Esophagus (tissue), 2 donors: Measurements from ENCODE around the gene UNCX. TPM values are rescaled to one million over a fixed set of nuclear protein-coding genes. Genes with fewer than 3 reads are reported as not detected.

Source experiments
- H3K27ac ChIP-seq, 2 donors: one replicate each; pipeline ENCODE4 v1.5.1; 2013; ENCODE audit warnings: low read depth in 2 of 2, mild to moderate bottlenecking in 2 of 2, inconsistent platforms in 1 of 2, low read length in 1 of 2, moderate library complexity in 1 of 2
- H3K27me3 ChIP-seq, 2 donors: one replicate each; pipeline ENCODE4 v1.6.1; 2013; ENCODE audit warnings: low read length in 2 of 2, control low read depth in 1 of 2, mild to moderate bottlenecking in 1 of 2; ENCODE audit not compliant: insufficient read depth in 2 of 2, control insufficient read depth in 1 of 2
- H3K36me3 ChIP-seq, 2 donors: one replicate each; pipeline ENCODE4 v1.6.1; 2013; ENCODE audit warnings: low read length in 1 of 2; ENCODE audit not compliant: control insufficient read depth in 2 of 2, insufficient read depth in 2 of 2
- H3K4me1 ChIP-seq, 2 donors: one replicate each; pipeline ENCODE4 v1.6.1; 2013; ENCODE audit warnings: low read length in 1 of 2; ENCODE audit not compliant: control insufficient read depth in 2 of 2, insufficient read depth in 2 of 2
- H3K4me3 ChIP-seq, 2 donors: one replicate each; pipeline ENCODE4 v1.5.1; 2013; ENCODE audit warnings: low read length in 2 of 2, mild to moderate bottlenecking in 2 of 2, low read depth in 1 of 2, moderate library complexity in 1 of 2
- H3K9me3 ChIP-seq, 2 donors: one replicate each; pipeline ENCODE4 v1.6.1; 2013; ENCODE audit warnings: mild to moderate bottlenecking in 2 of 2, low read depth in 1 of 2, low read length in 1 of 2, moderate library complexity in 1 of 2; ENCODE audit not compliant: control insufficient read depth in 2 of 2, insufficient read depth in 1 of 2
- WGBS, 2 donors: extraction: QIAGEN DNeasy Blood & Tissue Kit; methylation state at CpG; one replicate each; pipeline ENCODE4 v1.1.7; 2013; 5-methylcytosine and 5-hydroxymethylcytosine counted together
- polyA plus RNA-seq, 2 donors: library from polyadenylated mRNA; stranded (reverse); fragments of 200-250 nt; gene quantifications; one replicate each; pipeline ENCODE4 v1.2.3, GENCODE V29; 2013
- donor health status: healthy with polysubstance abuse.
- donor health status: Bipolar disorder and iron deficiency.

UNCX gene
- polyA plus RNA-seq, 2 donors, result not detected

DNA sequence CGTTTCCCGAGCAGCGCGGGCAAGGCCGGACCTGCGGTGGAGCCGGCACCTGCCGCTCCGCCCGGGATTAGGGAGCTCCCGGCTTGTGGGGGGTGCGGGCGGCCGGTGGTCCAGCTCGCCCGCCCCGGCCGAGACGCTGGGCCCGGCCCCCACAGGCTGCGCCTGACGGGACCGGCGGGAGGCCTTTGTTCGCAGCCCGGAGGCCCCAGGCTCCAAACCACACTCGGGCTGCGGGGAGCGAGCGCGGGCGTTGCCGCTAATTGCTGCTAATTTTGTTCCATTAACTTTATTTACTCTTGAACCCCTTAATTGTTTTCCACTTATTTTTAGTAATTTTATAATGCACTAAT lies 9.6 kb downstream of the UNCX start:
- Histone ChIP-seq H3K9me3 (peaks cover 0 to 2% of the 10 kb centered on the region in 2 donors), H3K4me3 (no peak overlapping the region), H3K4me1 (peaks cover 0 to 3% of the 10 kb centered on the region in 2 donors), H3K27ac (no peak overlapping the region), H3K36me3 (no peaks in the 10 kb centered on the region), H3K27me3 (peaks cover 20 to 83% of the 10 kb centered on the region in 2 donors)
- WGBS, 2 donors, result 7 to 9% methylated on average over 33 of the region's 33 CpGs

DNA sequence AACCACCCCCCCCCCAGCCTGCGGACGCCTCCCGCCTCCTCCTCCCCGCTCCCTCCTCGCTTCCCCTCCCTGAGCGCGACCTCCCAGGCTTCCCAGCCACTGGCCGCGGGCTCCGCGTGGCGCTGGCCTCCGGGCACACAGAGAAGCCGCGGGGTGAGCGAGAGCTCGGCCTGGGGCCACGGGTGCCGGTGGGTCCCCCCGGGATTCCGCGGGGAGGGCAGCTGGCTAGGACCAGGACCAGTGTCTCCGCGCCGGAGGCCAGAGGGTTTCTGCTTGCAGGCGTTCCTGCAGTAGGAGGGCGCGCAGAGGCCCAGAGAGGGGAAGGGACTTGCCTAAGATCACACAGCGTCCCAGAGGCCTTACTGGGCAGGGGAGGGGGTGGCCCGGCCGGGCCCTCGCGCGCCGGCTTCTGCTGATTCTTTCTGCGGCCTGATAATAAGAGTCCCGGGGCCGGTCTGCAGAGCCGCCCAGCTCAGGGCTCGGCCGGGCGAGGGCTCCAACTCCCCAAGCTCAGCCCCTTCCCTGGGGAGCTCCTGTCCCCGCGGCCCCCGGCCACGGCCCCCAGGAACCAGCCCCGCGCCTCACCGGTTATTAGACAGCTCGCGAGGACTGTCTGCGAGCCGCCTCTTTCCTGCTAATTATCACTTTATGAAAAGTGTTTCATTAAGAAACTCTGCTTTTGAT lies 10.1 kb downstream of the UNCX start:
- peaks cover 0 to 2% of the 10 kb centered on the region in 2 donors for H3K9me3 ChIP-seq
- H3K36me3 ChIP-seq, result no peaks in the 10 kb centered on the region
- H3K4me3 ChIP-seq, result no peak overlapping the region
- peaks cover 17 to 83% of the 10 kb centered on the region in 2 donors for H3K27me3 ChIP-seq
- WGBS, 2 donors, result 9% methylated on average over 49 to 53 of the region's 53 CpGs
- no peak overlapping the region for H3K27ac ChIP-seq
- H3K4me1 ChIP-seq, result peaks cover 0 to 3% of the 10 kb centered on the region in 2 donors

DNA sequence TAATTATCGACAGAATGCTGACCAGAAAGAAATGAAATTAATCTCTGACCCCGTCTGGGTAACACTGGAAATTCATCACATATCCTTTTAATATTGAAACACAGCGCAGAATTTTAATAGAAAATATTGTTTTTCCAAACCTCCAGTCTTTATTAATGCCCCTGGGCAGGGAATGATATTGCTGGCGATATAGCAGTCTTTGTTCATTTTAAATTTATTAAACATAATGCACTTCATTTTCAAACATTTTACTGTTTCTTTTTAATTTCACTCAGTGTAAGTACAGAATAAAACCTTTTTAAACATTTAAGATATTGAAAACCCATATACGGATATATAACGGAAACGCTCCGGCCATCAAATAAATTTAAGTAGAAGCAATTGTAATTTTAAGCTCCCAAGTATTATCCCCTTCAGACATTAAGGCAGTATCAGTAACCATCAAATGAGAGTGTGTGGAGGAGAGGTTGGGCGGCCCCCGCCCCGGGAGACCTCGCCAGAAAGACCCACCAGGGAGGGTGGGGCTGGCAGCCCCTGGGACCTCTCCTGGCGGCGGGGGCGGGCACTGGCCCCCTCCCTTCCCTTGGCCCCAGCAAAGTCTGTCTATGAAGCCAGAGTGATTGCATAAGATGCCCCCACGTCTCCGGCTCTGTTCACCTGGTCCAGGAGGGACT lies 10.8 kb downstream of the UNCX start:
- Histone ChIP-seq H3K4me1 (peaks cover 0 to 3% of the 10 kb centered on the region in 2 donors), H3K36me3 (no peaks in the 10 kb centered on the region), H3K9me3 (peaks cover 0 to 2% of the 10 kb centered on the region in 2 donors), H3K27me3 (peaks cover 12 to 83% of the 10 kb centered on the region in 2 donors), H3K4me3 (no peak overlapping the region), H3K27ac (no peak overlapping the region)
- whole genome bisulfite sequencing, 2 donors, result 11 to 14% methylated on average over 17 of the region's 17 CpGs

DNA sequence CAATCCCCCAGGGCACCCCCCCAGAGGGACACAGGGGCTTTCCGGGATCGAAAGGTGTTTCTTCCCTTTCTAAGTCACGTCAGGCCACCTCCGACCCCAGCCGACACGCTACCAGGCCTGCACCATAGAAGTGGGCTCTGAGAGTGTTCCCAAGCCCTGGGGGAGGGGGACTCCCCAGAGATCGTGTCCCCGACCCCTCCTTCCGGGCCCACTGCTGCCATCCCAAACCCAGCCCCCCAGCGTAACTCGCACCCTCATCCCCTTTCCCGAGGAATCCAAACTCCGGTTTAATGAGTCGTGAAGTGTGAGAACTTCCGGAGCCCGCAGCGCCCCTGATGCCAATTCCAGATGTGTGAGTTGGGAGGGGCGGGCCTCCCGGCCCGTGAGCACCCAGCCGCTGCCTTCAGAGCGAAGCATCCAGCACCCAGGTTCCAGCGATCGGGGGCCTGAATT lies 11.3 kb downstream of the UNCX start:
- WGBS, 2 donors, result 6 to 10% methylated on average over 24 of the region's 24 CpGs
- Histone ChIP-seq H3K4me3 (no peak overlapping the region), H3K27me3 (peaks cover 7 to 83% of the 10 kb centered on the region in 2 donors), H3K9me3 (peaks cover 0 to 2% of the 10 kb centered on the region in 2 donors), H3K36me3 (no peaks in the 10 kb centered on the region), H3K4me1 (peaks cover 0 to 7% of the 10 kb centered on the region in 2 donors), H3K27ac (no peak overlapping the region)

DNA sequence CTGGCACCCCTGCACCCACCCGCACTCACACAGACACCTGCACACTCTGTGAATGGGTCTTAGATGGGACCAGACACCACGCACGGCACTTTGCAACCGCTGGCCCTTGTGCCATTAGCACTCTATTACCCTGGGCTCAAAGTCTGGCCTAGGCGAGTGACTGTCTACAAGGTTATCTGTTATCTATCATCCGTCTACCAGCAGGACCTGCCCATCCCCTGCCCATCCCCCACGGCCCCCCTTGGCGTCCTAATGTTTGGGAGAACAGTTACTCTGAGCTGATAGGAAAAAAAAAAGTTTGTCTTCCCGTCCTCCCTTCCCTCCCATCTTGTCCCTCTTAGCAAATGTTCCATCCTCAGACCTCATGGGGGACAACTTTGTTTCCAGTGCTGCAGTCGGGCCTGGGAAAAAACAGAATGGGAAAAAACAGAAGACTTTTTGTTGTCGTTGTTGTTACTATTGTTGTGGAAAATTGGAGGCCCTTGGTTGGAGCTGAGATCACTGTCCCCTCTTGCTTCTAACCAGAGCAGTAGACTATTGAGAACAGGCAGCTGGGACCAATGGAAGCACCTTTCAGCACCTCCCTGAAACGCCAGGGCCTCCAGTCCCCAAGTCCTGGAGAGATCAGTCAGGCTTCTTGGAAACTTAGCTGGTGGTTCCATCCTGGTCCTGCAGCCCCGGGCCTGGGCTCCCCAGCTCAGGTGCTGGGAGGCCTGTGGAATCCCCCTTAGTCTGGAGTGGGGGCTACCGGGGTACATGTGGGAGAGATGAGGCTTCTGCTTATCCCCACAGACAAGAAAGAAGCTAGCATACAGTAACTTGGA lies 12.2 kb downstream of the UNCX start:
- Histone ChIP-seq H3K9me3 (peaks cover 0 to 2% of the 10 kb centered on the region in 2 donors), H3K36me3 (no peaks in the 10 kb centered on the region), H3K27me3 (peaks cover 4 to 83% of the 10 kb centered on the region in 2 donors), H3K27ac (no peak overlapping the region), H3K4me1 (peaks cover 0 to 7% of the 10 kb centered on the region in 2 donors), H3K4me3 (no peak overlapping the region)
- 22 to 33% methylated on average over 14 of the region's 14 CpGs for WGBS, 2 donors

DNA sequence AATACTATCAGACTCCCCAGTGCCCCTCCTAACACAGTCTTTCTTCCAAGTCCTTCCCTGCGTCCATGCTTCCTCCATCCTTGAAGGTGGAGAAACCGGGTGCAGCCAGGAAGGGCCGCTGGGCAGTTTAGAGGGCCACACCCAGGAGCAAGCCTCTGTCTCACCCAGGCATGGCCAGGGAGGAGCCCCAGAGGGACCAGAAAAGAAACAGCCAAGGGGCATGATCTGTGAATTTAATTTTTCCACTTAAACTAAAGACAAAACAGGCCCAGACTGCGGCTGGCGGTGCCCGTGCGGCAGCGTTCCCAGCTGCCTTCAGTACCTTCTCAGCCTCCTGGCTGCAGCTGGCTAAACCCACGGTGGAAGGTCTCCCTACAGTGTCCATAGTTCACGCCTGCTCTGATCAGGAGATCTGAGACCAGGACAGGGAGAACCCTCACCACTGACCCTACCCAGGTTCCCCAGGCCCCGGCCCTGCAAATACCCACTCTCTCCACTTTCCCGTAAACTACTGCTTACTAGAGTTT lies 12.9 kb downstream of the UNCX start:
- Histone ChIP-seq H3K27me3 (peaks cover 4 to 77% of the 10 kb centered on the region in 2 donors), H3K36me3 (no peaks in the 10 kb centered on the region), H3K9me3 (peaks cover 0 to 2% of the 10 kb centered on the region in 2 donors), H3K4me3 (no peak overlapping the region), H3K27ac (no peak overlapping the region), H3K4me1 (peaks cover 0 to 7% of the 10 kb centered on the region in 2 donors)
- WGBS, 2 donors, result 17 to 20% methylated on average over 12 of the region's 12 CpGs

DNA sequence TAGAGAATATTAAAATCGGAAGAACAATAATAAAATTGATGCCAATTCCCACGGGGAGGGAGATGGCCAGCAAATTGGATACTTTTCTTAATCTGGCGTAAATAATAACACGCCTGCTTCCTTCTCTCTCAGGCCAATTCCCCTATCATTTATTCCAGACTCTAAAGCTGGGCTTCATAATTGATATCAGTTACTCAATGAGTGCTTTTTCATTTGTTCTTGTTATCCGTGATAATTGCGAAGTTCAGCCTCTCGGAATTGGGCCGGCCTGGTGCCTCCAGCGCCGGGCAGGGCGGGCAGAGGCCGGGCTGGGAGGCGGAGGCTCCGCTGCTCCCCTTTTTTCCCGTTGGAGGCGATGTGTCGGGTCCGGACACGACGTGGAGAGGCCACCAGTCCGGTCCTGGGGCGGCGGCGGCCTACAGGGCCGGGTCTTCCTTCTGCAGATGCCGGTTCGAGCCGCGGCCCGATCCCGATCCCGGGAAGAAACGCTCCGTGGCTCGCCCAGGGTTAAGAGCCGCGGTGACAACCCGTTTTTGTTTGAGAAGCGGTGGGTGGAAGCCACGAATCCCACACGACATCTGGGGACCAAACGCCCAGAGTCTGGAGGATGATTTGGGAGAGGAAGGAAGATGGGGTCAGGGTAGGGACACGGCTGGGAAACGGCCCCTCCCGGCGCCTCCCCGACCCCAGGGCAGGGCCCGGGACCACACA lies 13.6 kb downstream of the UNCX start:
- 9 to 11% methylated on average over 48 of the region's 48 CpGs for WGBS, 2 donors
- Histone ChIP-seq H3K4me3 (no peak overlapping the region), H3K9me3 (peaks cover 0 to 2% of the 10 kb centered on the region in 2 donors)

DNA sequence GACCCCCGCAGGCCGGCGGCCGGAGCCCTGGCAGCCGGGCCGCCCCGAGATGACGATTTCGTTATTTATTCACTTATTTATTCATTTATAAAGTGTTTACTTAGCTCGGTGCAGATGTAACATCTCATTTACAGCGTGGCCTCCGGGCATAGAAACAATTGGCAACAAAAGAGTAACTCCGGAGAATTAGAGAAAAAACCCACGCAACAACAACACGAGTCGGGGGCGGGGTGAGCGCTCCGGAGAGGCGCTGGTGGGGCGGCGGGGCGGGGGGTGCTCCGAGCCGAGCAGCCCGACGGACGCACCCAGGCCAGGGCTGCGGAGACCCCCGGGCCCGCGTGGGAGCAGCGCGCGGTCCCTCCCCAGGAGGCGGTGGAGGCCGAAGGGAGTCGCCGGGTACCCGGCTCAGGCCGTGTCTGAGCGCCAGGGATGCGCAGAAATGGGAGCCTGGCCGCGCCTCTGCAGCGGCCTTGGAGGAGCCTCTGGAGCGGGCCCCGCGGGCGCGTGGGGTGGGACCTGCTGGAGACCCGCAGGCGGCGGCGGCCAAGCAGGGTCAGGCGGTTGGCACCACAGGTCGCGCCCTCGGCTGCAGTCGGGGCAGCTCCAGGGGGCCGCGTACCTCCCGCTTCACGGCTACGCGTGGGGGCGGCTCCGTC lies 14.3 kb downstream of the UNCX start:
- Histone ChIP-seq H3K4me1 (peaks cover 0 to 7% of the 10 kb centered on the region in 2 donors), H3K27ac (no peak overlapping the region), H3K9me3 (no peaks in the 10 kb centered on the region), H3K4me3 (no peak overlapping the region), H3K36me3 (no peaks in the 10 kb centered on the region), H3K27me3 (peaks cover 7 to 69% of the 10 kb centered on the region in 2 donors)
- WGBS, 2 donors, result 4 to 5% methylated on average over 49 to 68 of the region's 68 CpGs

More for the DNA sequence above, 13.6 kb downstream of the UNCX start:
- no peaks in the 10 kb centered on the region for H3K36me3 ChIP-seq
- H3K27ac ChIP-seq, result no peak overlapping the region
- H3K4me1 ChIP-seq, result peaks cover 0 to 7% of the 10 kb centered on the region in 2 donors
- H3K27me3 ChIP-seq, result peaks cover 5 to 70% of the 10 kb centered on the region in 2 donors
